ENCODE results near the gene PDILT.

DNA sequence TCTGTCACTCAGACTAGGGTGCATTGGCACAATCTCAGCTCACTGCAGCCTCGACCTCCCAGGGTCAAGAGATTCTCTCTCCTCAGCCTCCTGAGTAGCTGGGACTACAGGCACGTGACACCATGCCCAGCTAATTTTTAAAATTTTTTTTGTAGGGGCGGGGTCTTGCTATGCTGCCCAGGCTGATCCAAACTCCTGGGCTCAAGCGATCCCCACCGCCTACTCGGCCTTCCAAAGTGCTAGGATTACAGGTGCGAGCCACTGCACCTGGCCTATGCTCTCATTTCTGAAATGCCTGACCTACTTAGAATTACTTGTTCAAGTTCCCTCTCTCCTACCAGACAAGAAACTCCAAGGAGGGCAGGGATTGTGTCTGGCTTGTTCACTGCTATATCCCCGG lies 72.1 kb downstream of the PDILT start:
- TF ChIP-seq, protein P1, sequence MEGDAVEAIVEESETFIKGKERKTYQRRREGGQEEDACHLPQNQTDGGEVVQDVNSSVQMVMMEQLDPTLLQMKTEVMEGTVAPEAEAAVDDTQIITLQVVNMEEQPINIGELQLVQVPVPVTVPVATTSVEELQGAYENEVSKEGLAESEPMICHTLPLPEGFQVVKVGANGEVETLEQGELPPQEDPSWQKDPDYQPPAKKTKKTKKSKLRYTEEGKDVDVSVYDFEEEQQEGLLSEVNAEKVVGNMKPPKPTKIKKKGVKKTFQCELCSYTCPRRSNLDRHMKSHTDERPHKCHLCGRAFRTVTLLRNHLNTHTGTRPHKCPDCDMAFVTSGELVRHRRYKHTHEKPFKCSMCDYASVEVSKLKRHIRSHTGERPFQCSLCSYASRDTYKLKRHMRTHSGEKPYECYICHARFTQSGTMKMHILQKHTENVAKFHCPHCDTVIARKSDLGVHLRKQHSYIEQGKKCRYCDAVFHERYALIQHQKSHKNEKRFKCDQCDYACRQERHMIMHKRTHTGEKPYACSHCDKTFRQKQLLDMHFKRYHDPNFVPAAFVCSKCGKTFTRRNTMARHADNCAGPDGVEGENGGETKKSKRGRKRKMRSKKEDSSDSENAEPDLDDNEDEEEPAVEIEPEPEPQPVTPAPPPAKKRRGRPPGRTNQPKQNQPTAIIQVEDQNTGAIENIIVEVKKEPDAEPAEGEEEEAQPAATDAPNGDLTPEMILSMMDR (IDR thresholded peaks at IDR 0.05), result no peak
- no peak for TF ChIP-seq POLR2A (IDR thresholded peaks at IDR 0.05)

All from adrenal gland (tissue), 5 donors.